ENCODE results near the gene IFNAR2.
A peak's percentile ranks its signal among the peaks of the same experiment; 100 is the strongest.
"Not testable (repeated sequence)": the region's sequence is repeated elsewhere in the genome, so short reads cannot be mapped to it uniquely, and the experiment has no call there.

IFNAR2 gene

GRCh38 chr21:33205476-33205875 is 24.3 kb upstream of the IFNAR2 start:
- peak overlapping the region; percentile 80 for H3K27ac Mint-ChIP-seq
- H3K36me3 Mint-ChIP-seq, result no peaks in the 10 kb centered on the region
- DNase-seq (ENCODE audit: low spot score in 2 of 2) (no peak), ATAC-seq (ENCODE audit: low read depth) (peak; percentile 51)
- H3K9me3 Mint-ChIP-seq, result peaks cover 3% of the 10 kb centered on the region
- no peaks in the 10 kb centered on the region for H3K27me3 Mint-ChIP-seq
- peak overlapping the region; percentile 82 for H3K4me3 Mint-ChIP-seq
- H3K4me1 Mint-ChIP-seq, result peaks cover 44% of the 10 kb centered on the region

GRCh38 chr21:33206771-33207281 is 22.9 kb upstream of the IFNAR2 start:
- Mint-ChIP-seq H3K27me3 (no peaks in the 10 kb centered on the region), H3K4me1 (peaks cover 38% of the 10 kb centered on the region), H3K27ac (no peak overlapping the region), H3K4me3 (peak overlapping the region; percentile 59), H3K36me3 (no peaks in the 10 kb centered on the region), H3K9me3 (peaks cover 3% of the 10 kb centered on the region)
- no peak for ATAC-seq (ENCODE audit: low read depth)
- no peak for DNase-seq (ENCODE audit: low spot score in 2 of 2)

- peak in 1 of 2 donors; percentile 16 for DNase-seq (ENCODE audit: low spot score in 2 of 2)
- Mint-ChIP-seq H3K4me1 (peaks cover 42% of the 10 kb centered on the region), H3K27ac (no peak overlapping the region), H3K9me3 (peaks cover 3% of the 10 kb centered on the region), H3K27me3 (no peaks in the 10 kb centered on the region), H3K36me3 (no peaks in the 10 kb centered on the region), H3K4me3 (peak overlapping the region; percentile 59)
- ATAC-seq (ENCODE audit: low read depth), result peak; percentile 57
These were observed 22.1 kb upstream of the IFNAR2 start for GRCh38 chr21:33207449-33208149.

- Mint-ChIP-seq H3K36me3 (no peaks in the 10 kb centered on the region), H3K27ac (no peak overlapping the region), H3K4me1 (peaks cover 43% of the 10 kb centered on the region), H3K9me3 (peaks cover 3% of the 10 kb centered on the region), H3K27me3 (no peaks in the 10 kb centered on the region), H3K4me3 (no peak overlapping the region)
- no peak for DNase-seq (ENCODE audit: low spot score in 2 of 2)
- ATAC-seq (ENCODE audit: low read depth), result no peak
These were observed 21.2 kb upstream of the IFNAR2 start for GRCh38 chr21:33208534-33208933.

GRCh38 chr21:33211305-33211704 is 18.4 kb upstream of the IFNAR2 start:
- H3K4me1 Mint-ChIP-seq, result peaks cover 50% of the 10 kb centered on the region
- no peak overlapping the region for H3K27ac Mint-ChIP-seq
- ATAC-seq (ENCODE audit: low read depth) (no peak), DNase-seq (ENCODE audit: low spot score in 2 of 2) (no peak)
- no peaks in the 10 kb centered on the region for H3K27me3 Mint-ChIP-seq
- H3K36me3 Mint-ChIP-seq, result peaks cover 2% of the 10 kb centered on the region
- H3K4me3 Mint-ChIP-seq, result no peak overlapping the region
- H3K9me3 Mint-ChIP-seq, result peaks cover 3% of the 10 kb centered on the region

- H3K36me3 Mint-ChIP-seq, result peaks cover 2% of the 10 kb centered on the region
- peak overlapping the region; percentile 33 for H3K27ac Mint-ChIP-seq
- H3K9me3 Mint-ChIP-seq, result peaks cover 3% of the 10 kb centered on the region
These were observed 18.0 kb upstream of the IFNAR2 start for GRCh38 chr21:33211732-33212131.

DNA sequence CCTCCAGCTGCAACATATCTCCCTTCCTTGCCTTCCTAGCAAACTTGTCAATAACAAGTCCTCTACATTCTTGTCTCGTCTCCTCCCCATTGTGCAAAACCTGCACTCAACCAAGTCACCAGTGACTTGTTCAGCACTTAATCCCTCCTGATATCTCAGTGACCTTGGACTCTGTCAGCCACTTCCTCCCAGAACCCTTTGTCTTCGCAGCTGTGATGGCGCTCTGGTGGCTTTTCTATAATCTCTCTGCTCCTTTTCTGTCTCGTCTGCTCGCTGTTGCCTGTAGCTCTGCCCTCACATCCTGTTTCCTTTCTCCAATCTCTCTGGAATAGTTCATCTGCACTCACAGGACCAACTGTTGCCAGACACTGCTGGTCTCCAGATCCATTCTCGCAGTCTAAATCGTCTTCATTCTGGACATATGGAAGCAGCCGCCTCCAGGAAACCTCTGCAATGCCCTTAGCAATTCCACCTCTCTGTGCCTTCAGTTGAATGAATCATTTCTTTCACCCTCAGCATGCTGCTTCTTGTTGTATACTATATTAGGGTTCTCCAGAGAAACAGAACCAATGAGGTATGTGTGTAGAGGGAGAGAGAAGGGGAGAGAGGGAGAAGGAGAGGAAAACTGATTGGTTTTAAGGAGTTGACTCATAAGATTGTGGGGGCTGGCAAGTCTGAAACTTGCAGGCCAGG is 17.4 kb upstream of the IFNAR2 start:
- DNase-seq (ENCODE audit: low spot score in 2 of 2), result no peak
- Mint-ChIP-seq H3K27me3 (no peaks in the 10 kb centered on the region), H3K4me3 (no peak overlapping the region), H3K36me3 (peaks cover 2% of the 10 kb centered on the region), H3K9me3 (peaks cover 3% of the 10 kb centered on the region), H3K27ac (peak overlapping the region; percentile 33), H3K4me1 (peaks cover 48% of the 10 kb centered on the region)
- ATAC-seq (ENCODE audit: low read depth), result no peak

More at GRCh38 chr21:33211732-33212131, 18.0 kb upstream of the IFNAR2 start:
- Mint-ChIP-seq H3K4me1 (peaks cover 52% of the 10 kb centered on the region), H3K27me3 (no peaks in the 10 kb centered on the region), H3K4me3 (no peak overlapping the region)
- ATAC-seq (ENCODE audit: low read depth) (no peak), DNase-seq (ENCODE audit: low spot score in 2 of 2) (no peak)

DNA sequence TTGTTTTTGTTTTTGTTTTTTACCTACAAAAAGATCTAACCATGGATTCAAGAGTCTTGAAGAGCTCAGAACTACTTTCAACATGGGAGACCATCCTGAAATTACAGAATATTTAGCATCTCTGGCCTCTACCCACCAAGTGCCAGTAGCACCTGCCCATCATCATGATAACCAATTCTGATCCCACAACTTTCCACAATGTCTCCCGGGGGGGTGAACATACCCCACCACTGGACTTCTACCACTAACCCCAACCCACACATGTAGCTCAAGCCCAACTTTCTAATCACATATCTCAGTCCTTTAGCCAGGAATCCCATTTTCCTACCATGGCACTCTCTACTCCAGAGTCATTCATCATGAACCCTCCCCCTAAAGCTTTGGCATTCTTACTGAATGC is 15.7 kb upstream of the IFNAR2 start:
- Mint-ChIP-seq H3K4me1 (peaks cover 45% of the 10 kb centered on the region), H3K9me3 (peaks cover 1% of the 10 kb centered on the region), H3K4me3 (peak overlapping the region; percentile 11), H3K27ac (peak overlapping the region; percentile 89), H3K36me3 (peaks cover 2% of the 10 kb centered on the region), H3K27me3 (no peaks in the 10 kb centered on the region)
- ATAC-seq (ENCODE audit: low read depth) (no peak), DNase-seq (ENCODE audit: low spot score in 2 of 2) (no peak)

DNA sequence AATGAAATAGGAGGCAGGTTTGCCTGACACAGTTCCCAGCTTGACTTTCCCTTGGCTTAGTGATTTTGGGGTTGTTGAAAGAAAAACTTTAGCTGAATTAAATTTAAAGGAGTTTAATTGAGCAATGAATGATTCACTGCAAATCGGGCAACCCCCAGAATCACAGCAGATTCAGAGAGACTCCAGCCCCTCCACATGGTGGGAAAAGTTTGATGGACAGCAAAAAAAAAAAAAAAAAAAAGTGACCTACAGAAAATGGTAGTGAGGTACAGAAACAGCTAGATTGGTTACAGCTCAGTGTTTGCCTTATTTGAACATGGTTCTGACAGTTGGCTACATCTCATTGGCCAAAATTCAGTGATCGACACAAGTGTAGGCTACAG is 12.6 kb upstream of the IFNAR2 start:
- peaks cover 2% of the 10 kb centered on the region for H3K36me3 Mint-ChIP-seq
- DNase-seq (ENCODE audit: low spot score in 2 of 2), result no peak
- no peaks in the 10 kb centered on the region for H3K27me3 Mint-ChIP-seq
- no peak overlapping the region for H3K4me3 Mint-ChIP-seq
- ATAC-seq (ENCODE audit: low read depth), result no peak
- H3K4me1 Mint-ChIP-seq, result peaks cover 47% of the 10 kb centered on the region
- peaks cover 1% of the 10 kb centered on the region for H3K9me3 Mint-ChIP-seq
- peak overlapping the region; percentile 89 for H3K27ac Mint-ChIP-seq

- Mint-ChIP-seq H3K36me3 (no peaks in the 10 kb centered on the region), H3K4me1 (peaks cover 34% of the 10 kb centered on the region), H3K27me3 (no peaks in the 10 kb centered on the region), H3K27ac (no peak overlapping the region), H3K9me3 (peaks cover 1% of the 10 kb centered on the region), H3K4me3 (no peak overlapping the region)
- DNase-seq (ENCODE audit: low spot score in 2 of 2), result no peak
- ATAC-seq (ENCODE audit: low read depth), result no peak
These were observed 10.4 kb upstream of the IFNAR2 start for GRCh38 chr21:33219300-33219699.

GRCh38 chr21:33219954-33220353 is 9.8 kb upstream of the IFNAR2 start:
- Mint-ChIP-seq H3K27me3 (no peaks in the 10 kb centered on the region), H3K4me1 (peaks cover 30% of the 10 kb centered on the region), H3K9me3 (peaks cover 1% of the 10 kb centered on the region), H3K4me3 (no peak overlapping the region), H3K27ac (no peak overlapping the region), H3K36me3 (no peaks in the 10 kb centered on the region)
- ATAC-seq (ENCODE audit: low read depth) (no peak), DNase-seq (ENCODE audit: low spot score in 2 of 2) (no peak)

GRCh38 chr21:33225376-33225775 is 4.4 kb upstream of the IFNAR2 start:
- H3K4me1 Mint-ChIP-seq; H3K27ac Mint-ChIP-seq; ATAC-seq (ENCODE audit: low read depth); DNase-seq (ENCODE audit: low spot score in 2 of 2); H3K27me3 Mint-ChIP-seq; H3K9me3 Mint-ChIP-seq; H3K4me3 Mint-ChIP-seq; H3K36me3 Mint-ChIP-seq: not testable (repeated sequence)

DNA sequence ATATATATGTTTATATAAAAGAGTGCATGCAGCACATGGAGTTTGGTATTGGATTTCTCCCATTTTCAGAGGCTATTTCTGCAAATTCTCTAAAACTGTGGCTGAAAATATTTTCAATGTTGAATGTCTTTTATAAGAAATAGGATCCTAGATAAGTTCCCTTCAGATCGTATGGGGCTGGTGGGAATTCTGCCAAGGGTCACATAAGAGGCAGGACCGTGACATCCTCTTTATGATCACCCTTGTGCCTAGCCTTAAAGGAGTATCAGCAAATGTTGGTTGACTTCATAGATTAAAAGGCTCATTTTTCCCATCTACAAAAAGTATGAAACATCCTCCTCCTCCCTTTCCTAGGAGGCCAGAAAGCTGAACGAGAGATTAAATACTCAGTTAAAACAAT is 1.3 kb upstream of the IFNAR2 start:
- Mint-ChIP-seq H3K9me3 (no peaks in the 10 kb centered on the region), H3K36me3 (peaks cover 8% of the 10 kb centered on the region), H3K27ac (no peak overlapping the region), H3K4me3 (no peak overlapping the region), H3K4me1 (peaks cover 22% of the 10 kb centered on the region), H3K27me3 (no peaks in the 10 kb centered on the region)
- ATAC-seq (ENCODE audit: low read depth) (no peak), DNase-seq (ENCODE audit: low spot score in 2 of 2) (no peak)

- Mint-ChIP-seq H3K36me3 (peaks cover 8% of the 10 kb centered on the region), H3K9me3 (no peaks in the 10 kb centered on the region), H3K27me3 (no peaks in the 10 kb centered on the region), H3K4me1 (peaks cover 22% of the 10 kb centered on the region), H3K27ac (peak overlapping the region; percentile 91), H3K4me3 (peak overlapping the region; percentile 92)
- peak; percentile 14 for ATAC-seq (ENCODE audit: low read depth)
- no peak for DNase-seq (ENCODE audit: low spot score in 2 of 2)
These were observed 497 bp upstream of the IFNAR2 start for GRCh38 chr21:33229099-33229783.

Data from memory B cell (primary cell).